Mesendoderm (in vitro differentiated cells): ENCODE results near the gene BTBD18.
A peak's percentile ranks its signal among the peaks of the same experiment; 100 is the strongest.

Source experiments
- DNase-seq: peaks from one replicate; pipeline ENCODE4 v3.0.0; 2013
- H2AK5ac ChIP-seq: 2 replicates; pipeline ENCODE4 v1.6.1; 2013; ENCODE audit warnings: low read length, inconsistent platforms
- H2BK120ac ChIP-seq: 2 replicates; pipeline ENCODE4 v1.6.1; 2013; ENCODE audit warnings: low read depth, mild to moderate bottlenecking, low read length, moderate library complexity, mixed read lengths
- H2BK15ac ChIP-seq: replicated peaks from 2 replicates; pipeline ENCODE4 v1.6.1; 2013; ENCODE audit warnings: low read depth, mild to moderate bottlenecking, moderate library complexity
- H2BK5ac ChIP-seq: 2 replicates; pipeline ENCODE4 v1.6.1; 2013; ENCODE audit warnings: low read length, inconsistent platforms
- H3K18ac ChIP-seq: 2 replicates; pipeline ENCODE4 v1.6.1; 2013; ENCODE audit warnings: mild to moderate bottlenecking, low read length, mixed read lengths
- H3K23ac ChIP-seq: one replicate; pipeline ENCODE4 v1.6.1; 2013; ENCODE audit warnings: low read length
- H3K27ac ChIP-seq: 2 replicates; pipeline ENCODE4 v1.5.1; 2013; ENCODE audit warnings: low read depth, mild to moderate bottlenecking, inconsistent platforms, low read length, moderate library complexity
- H3K27me3 ChIP-seq: 2 replicates; pipeline ENCODE4 v1.6.1; 2013; ENCODE audit warnings: low read length, control low read depth, mild to moderate bottlenecking, inconsistent platforms; ENCODE audit not compliant: insufficient read depth, poor library complexity
- H3K36me3 ChIP-seq: 2 replicates; pipeline ENCODE4 v1.6.1; 2013; ENCODE audit warnings: low read length, inconsistent platforms; ENCODE audit not compliant: control insufficient read depth, insufficient read depth
- H3K4ac ChIP-seq: one replicate; pipeline ENCODE4 v1.6.1; 2013; ENCODE audit warnings: low read depth, mild to moderate bottlenecking, low read length, moderate library complexity
- H3K4me1 ChIP-seq: 2 replicates; pipeline ENCODE4 v1.6.1; 2013; ENCODE audit warnings: low read depth, low read length, inconsistent platforms; ENCODE audit not compliant: control insufficient read depth
- H3K4me2 ChIP-seq: 2 replicates; pipeline ENCODE4 v1.6.1; 2013; ENCODE audit warnings: low read length
- H3K4me3 ChIP-seq: 2 replicates; pipeline ENCODE4 v1.5.1; 2013; ENCODE audit warnings: mild to moderate bottlenecking, low read length
- H3K56ac ChIP-seq: one replicate; pipeline ENCODE4 v1.6.1; 2013; ENCODE audit warnings: low read length
- H3K79me1 ChIP-seq: 2 replicates; pipeline ENCODE4 v1.6.1; 2013; ENCODE audit warnings: low read length, inconsistent platforms
- H3K79me2 ChIP-seq: 2 replicates; pipeline ENCODE4 v1.6.1; 2013; ENCODE audit warnings: mild to moderate bottlenecking, low read length; ENCODE audit not compliant: control insufficient read depth, insufficient read depth
- H3K9ac ChIP-seq: 2 replicates; pipeline ENCODE4 v1.6.1; 2013; ENCODE audit warnings: low read length, inconsistent platforms
- H4K5ac ChIP-seq: one replicate; pipeline ENCODE4 v1.6.1; 2013; ENCODE audit warnings: low read length
- H4K8ac ChIP-seq: one replicate; pipeline ENCODE4 v1.6.1; 2013; ENCODE audit warnings: low read depth, mild to moderate bottlenecking, control low read depth, low read length, moderate library complexity
- WGBS: extraction: QIAGEN DNeasy Blood & Tissue Kit; methylation state at CpG from one replicate; pipeline ENCODE4 v1.1.7; 2013; ENCODE audit warnings: low lambda C conversion rate, missing lambda C conversion rate; ENCODE audit not compliant: insufficient coverage; ENCODE audit errors: extremely low coverage; 5-methylcytosine and 5-hydroxymethylcytosine counted together

The BTBD18 gene

DNA sequence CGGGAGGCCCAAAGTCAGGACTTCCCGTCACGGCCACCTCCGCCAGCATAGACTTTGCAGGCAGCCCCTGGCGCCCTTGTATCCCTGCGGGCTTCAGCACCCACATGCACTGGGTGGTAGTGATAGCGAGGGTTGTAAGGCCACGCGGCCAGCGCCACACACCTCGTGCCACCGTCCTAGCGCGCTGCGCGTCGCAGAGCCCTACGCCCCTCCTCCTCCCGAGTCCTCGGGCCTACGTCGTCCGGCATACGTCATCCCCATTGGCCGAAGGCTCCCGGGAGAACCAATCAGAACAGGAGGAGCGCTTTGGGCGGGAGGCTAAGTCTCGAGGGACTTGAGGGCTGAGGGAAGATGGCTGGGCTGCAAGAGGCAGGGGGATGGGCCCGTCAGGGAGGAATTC, 1.3 kb upstream of the BTBD18 start:
- Histone ChIP-seq H3K4ac (no peak overlapping the region), H3K27ac (no peak overlapping the region)

DNA sequence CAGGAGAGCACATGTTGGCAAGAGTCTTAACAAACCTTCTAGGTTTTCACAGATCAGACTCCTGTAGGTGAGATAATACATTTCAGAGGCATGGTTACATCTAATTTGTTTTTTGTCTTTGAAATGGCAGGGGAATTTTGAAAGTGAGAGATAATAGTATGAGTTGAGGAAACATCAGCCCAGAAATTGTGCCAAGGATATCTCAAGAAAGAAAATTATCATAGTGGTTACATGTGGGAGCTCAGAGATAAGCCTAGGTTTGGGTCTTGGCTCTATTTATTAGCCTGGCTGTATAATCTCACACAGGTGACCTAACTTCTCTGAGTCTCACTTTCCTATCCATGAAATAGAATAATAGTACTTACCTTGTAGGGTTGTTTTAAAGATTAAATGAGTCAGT, 443 bp downstream of the BTBD18 start:
- Histone ChIP-seq H3K27me3 (no peaks in the 10 kb centered on the region), H3K79me1 (no peaks in the 10 kb centered on the region), H3K9ac (no peak overlapping the region), H3K4ac (peak overlapping the region; percentile 0), H3K4me1 (peaks cover 2% of the 10 kb centered on the region), H3K36me3 (no peaks in the 10 kb centered on the region), H2BK120ac (no peak overlapping the region), H4K5ac (no peak overlapping the region), H4K8ac (no peak overlapping the region), H2AK5ac (no peak overlapping the region), H3K23ac (no peak overlapping the region), H2BK5ac (no peak overlapping the region), H3K56ac (no peak overlapping the region), H3K27ac (no peak overlapping the region), H2BK15ac (no peak overlapping the region), H3K4me2 (no peak overlapping the region), H3K4me3 (no peak overlapping the region), H3K18ac (no peak overlapping the region), H3K79me2 (no peaks in the 10 kb centered on the region)
- no peak for DNase-seq

More for the DNA sequence above, 1.3 kb upstream of the BTBD18 start:
- no peak for DNase-seq
- H3K23ac ChIP-seq: no peak overlapping the region
- H3K36me3 ChIP-seq: no peaks in the 10 kb centered on the region
- no peak overlapping the region for H3K56ac ChIP-seq
- no peak overlapping the region for H2BK15ac ChIP-seq
- H2BK5ac ChIP-seq: no peak overlapping the region
- H3K4me3 ChIP-seq: no peak overlapping the region
- peaks cover 2% of the 10 kb centered on the region for H3K4me1 ChIP-seq
- H3K79me2 ChIP-seq: no peaks in the 10 kb centered on the region
- no peaks in the 10 kb centered on the region for H3K79me1 ChIP-seq
- H2BK120ac ChIP-seq: no peak overlapping the region
- no CpG with 5 or more reads among the region's 30 CpGs for WGBS
- H4K8ac ChIP-seq: no peak overlapping the region
- no peaks in the 10 kb centered on the region for H3K27me3 ChIP-seq
- no peak overlapping the region for H3K9ac ChIP-seq
- no peak overlapping the region for H3K4me2 ChIP-seq
- no peak overlapping the region for H2AK5ac ChIP-seq
- H4K5ac ChIP-seq: no peak overlapping the region
- no peak overlapping the region for H3K18ac ChIP-seq

DNA sequence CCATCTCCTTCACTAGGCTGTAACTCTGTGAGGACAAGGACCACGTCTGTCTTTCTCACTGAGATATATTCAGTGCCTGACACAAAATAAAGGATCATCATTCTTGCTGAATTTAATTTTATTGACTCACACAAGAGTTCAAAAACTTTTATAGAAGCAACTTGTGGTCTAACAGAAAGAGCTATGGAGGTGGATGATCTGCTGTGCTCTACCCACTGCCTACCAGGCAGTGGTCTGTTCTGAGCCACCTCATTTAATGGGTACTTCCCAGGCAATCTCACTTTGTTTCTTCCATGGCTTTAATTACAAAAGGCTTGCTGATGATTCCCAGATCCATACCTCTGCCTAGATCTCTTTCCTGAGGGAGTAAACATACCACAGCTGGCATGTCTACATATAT, 4.7 kb downstream of the BTBD18 start:
- no peak overlapping the region for H3K27ac ChIP-seq
- H2AK5ac ChIP-seq: no peak overlapping the region
- no peak overlapping the region for H3K4me3 ChIP-seq
- no peak overlapping the region for H2BK5ac ChIP-seq
- no peak for DNase-seq
- no peak overlapping the region for H4K8ac ChIP-seq
- no peak overlapping the region for H3K9ac ChIP-seq
- no CpG with 5 or more reads among the region's 1 CpG for WGBS
- H3K56ac ChIP-seq: no peak overlapping the region
- no peak overlapping the region for H3K4me2 ChIP-seq
- H3K36me3 ChIP-seq: peaks cover 7% of the 10 kb centered on the region
- H2BK120ac ChIP-seq: no peak overlapping the region
- H3K18ac ChIP-seq: no peak overlapping the region
- H3K79me2 ChIP-seq: peaks cover 9% of the 10 kb centered on the region
- H3K27me3 ChIP-seq: no peaks in the 10 kb centered on the region
- H3K4ac ChIP-seq: no peak overlapping the region
- no peak overlapping the region for H2BK15ac ChIP-seq
- no peak overlapping the region for H4K5ac ChIP-seq
- no peak overlapping the region for H3K23ac ChIP-seq
- H3K4me1 ChIP-seq: peaks cover 5% of the 10 kb centered on the region
- peaks cover 8% of the 10 kb centered on the region for H3K79me1 ChIP-seq

DNA sequence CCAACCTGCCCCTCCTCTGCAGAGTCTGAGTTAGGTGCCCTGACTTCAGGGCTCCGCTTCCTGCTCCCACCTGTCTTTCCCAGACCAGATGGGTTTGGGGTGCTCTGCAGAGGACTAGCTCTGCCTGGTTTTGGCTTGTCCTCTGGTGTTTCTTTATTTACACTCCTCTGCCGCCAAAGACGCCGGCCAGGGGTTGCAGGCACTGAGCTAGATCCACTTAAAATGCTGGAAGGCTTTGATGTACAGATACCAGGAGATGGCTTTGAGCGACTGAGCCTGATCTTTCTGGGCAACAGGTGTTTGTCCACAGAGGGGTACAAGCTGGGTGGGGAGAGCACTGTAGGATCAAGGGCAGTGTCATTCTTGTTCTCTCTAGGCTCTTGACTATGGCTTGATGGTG, 6.4 kb downstream of the BTBD18 start:
- H3K4ac ChIP-seq: no peak overlapping the region
- no CpG with 5 or more reads among the region's 5 CpGs for WGBS
- no peak overlapping the region for H3K23ac ChIP-seq
- peaks cover 13% of the 10 kb centered on the region for H3K79me2 ChIP-seq
- no peak overlapping the region for H3K4me2 ChIP-seq
- no peak overlapping the region for H4K5ac ChIP-seq
- no peak overlapping the region for H4K8ac ChIP-seq
- no peaks in the 10 kb centered on the region for H3K27me3 ChIP-seq
- no peak overlapping the region for H2BK120ac ChIP-seq
- no peak overlapping the region for H3K56ac ChIP-seq
- no peak overlapping the region for H2BK5ac ChIP-seq
- H3K4me1 ChIP-seq: peaks cover 4% of the 10 kb centered on the region
- H2AK5ac ChIP-seq: no peak overlapping the region
- H3K36me3 ChIP-seq: peaks cover 7% of the 10 kb centered on the region
- DNase-seq: no peak
- H3K27ac ChIP-seq: no peak overlapping the region
- H3K18ac ChIP-seq: no peak overlapping the region
- peaks cover 10% of the 10 kb centered on the region for H3K79me1 ChIP-seq
- no peak overlapping the region for H3K4me3 ChIP-seq
- no peak overlapping the region for H3K9ac ChIP-seq
- H2BK15ac ChIP-seq: no peak overlapping the region

DNA sequence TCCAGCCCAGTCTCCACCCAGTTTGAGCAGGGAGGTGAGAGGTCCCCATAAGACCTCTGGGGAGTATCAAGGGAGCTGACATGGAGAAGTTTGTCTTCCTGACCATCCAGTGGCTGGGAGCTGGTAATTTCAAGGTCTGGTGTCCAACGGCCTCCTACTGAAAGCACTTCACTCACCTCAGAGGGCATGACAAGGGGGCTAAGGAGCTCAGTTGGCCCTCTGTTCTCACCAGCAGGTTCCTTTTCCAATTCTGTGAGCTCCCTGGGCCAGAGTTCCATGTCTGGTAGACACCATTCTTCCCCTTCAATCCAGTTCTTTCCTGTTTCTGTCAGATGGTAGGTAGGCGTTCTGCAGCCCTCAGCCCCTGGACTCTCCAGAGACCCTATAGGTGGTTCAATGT, 7.3 kb downstream of the BTBD18 start:
- H4K8ac ChIP-seq: no peak overlapping the region
- H3K23ac ChIP-seq: no peak overlapping the region
- H3K4me1 ChIP-seq: peaks cover 4% of the 10 kb centered on the region
- no peak overlapping the region for H3K18ac ChIP-seq
- no peak overlapping the region for H2BK5ac ChIP-seq
- H3K79me2 ChIP-seq: peaks cover 13% of the 10 kb centered on the region
- H3K4me2 ChIP-seq: no peak overlapping the region
- H3K79me1 ChIP-seq: peaks cover 10% of the 10 kb centered on the region
- peaks cover 7% of the 10 kb centered on the region for H3K36me3 ChIP-seq
- no peak overlapping the region for H3K56ac ChIP-seq
- H3K4me3 ChIP-seq: no peak overlapping the region
- H2AK5ac ChIP-seq: no peak overlapping the region
- no peak for DNase-seq
- H4K5ac ChIP-seq: no peak overlapping the region
- no peaks in the 10 kb centered on the region for H3K27me3 ChIP-seq
- H2BK120ac ChIP-seq: no peak overlapping the region
- no peak overlapping the region for H3K4ac ChIP-seq
- no peak overlapping the region for H3K9ac ChIP-seq
- no CpG with 5 or more reads among the region's 2 CpGs for whole genome bisulfite sequencing
- no peak overlapping the region for H2BK15ac ChIP-seq
- no peak overlapping the region for H3K27ac ChIP-seq

DNA sequence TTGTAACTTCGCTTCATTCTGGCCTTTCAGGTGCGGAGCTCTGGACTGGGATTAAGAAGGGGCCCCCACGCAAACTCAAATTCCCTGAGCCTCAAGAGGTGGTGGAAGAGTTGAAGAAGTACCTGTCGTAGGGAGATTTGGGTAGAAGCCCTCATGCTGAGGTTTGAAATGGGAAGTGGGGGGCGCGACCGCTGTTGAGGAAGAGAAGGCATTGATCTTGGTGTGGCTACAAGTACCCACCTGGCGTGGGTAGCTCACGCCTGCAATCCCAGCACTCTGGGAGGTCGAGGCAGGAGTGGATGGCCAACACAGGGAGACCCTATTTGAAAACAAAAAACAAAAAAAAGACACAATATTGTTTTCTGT, 9.5 kb downstream of the BTBD18 start:
- H3K9ac ChIP-seq: peak overlapping the region; percentile 98
- H4K5ac ChIP-seq: no peak overlapping the region
- H3K27me3 ChIP-seq: no peaks in the 10 kb centered on the region
- no peak overlapping the region for H2BK5ac ChIP-seq
- peak overlapping the region; percentile 97 for H3K4me3 ChIP-seq
- H2BK15ac ChIP-seq: no peak overlapping the region
- peaks cover 13% of the 10 kb centered on the region for H3K79me1 ChIP-seq
- DNase-seq: no peak
- peaks cover 4% of the 10 kb centered on the region for H3K4me1 ChIP-seq
- H4K8ac ChIP-seq: no peak overlapping the region
- peak overlapping the region; percentile 72 for H3K23ac ChIP-seq
- H3K18ac ChIP-seq: peak overlapping the region; percentile 65
- peak overlapping the region; percentile 85 for H3K4me2 ChIP-seq
- H3K27ac ChIP-seq: peak overlapping the region; percentile 7
- no peak overlapping the region for H2BK120ac ChIP-seq
- peaks cover 13% of the 10 kb centered on the region for H3K79me2 ChIP-seq
- peak overlapping the region; percentile 99 for H3K56ac ChIP-seq
- H3K4ac ChIP-seq: no peak overlapping the region
- H2AK5ac ChIP-seq: no peak overlapping the region
- H3K36me3 ChIP-seq: peaks cover 10% of the 10 kb centered on the region
- no CpG with 5 or more reads among the region's 10 CpGs for WGBS
